GM18909 (cell line): ENCODE measurements around the gene SUCLA2.
"Not testable (repeated sequence)": the region's sequence is repeated elsewhere in the genome, so short reads cannot be mapped to it uniquely, and the experiment has no call there.

ENCODE experiments used
- ATAC-seq: cut with Tn5 transposase; IDR thresholded peaks from one replicate; pipeline ENCODE4 v1.9.1; 2021; ENCODE audit warnings: mild to moderate bottlenecking; ENCODE audit not compliant: unreplicated experiment, poor library complexity

The SUCLA2 gene

DNA sequence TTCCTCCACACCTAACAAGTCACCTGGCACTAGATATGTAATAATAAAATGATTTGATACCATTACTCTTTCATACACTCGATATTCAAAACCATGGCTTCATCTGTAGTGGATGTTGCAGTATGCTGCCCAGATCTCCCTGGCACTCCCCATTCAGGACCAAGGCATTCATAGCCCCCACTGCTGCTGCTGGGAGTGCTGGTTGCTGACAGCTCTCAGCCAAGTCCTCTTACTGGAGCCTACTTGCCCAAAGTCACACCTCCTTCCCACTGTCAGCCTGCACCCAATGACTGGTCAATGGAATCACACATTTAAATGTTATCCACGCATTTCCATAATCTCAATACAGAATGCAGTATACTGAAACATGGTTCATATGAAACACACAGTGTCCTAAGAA lies 3.7 kb downstream of the SUCLA2 start:
- no peak for ATAC-seq

DNA sequence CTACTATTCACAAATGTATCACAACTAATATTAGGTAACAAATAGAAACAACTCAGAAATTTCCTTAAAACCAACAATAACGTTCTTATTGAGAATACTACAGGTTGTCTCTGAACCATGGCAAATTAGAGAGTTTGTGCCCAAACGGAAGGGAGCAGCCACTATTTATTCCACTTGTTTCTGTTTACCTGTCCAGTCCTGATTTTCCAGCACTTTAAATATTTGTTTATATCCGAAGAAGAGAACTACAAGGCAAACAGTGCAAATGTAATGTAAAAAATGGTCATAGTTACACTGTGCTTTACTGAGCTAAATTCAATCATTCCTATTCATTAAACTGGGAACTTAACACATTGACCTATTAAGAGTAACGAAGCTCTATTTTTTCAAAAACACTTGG lies 9.2 kb downstream of the SUCLA2 start:
- ATAC-seq = no peak

GRCh38 chr13:47990920-47991466 lies 10.1 kb downstream of the SUCLA2 start:
- no peak for ATAC-seq

DNA sequence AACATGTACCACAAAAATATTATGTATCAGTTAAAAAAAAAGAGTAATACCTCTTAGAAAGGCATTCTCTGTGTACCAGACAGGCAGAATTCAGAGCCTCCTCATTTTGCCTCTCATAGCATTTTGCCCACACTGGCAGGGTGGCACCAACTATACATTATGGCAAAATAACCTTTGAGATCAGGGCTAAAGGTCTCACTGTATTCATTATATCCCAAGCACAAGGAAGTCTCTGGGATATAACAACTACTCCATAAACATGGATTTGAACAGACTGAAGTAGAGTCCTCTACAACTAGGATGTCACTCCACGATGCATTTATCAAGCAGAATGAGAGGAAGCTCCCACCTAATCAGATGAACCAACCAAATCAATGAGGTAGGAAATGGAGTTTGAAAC lies 10.6 kb downstream of the SUCLA2 start:
- no peak for ATAC-seq

DNA sequence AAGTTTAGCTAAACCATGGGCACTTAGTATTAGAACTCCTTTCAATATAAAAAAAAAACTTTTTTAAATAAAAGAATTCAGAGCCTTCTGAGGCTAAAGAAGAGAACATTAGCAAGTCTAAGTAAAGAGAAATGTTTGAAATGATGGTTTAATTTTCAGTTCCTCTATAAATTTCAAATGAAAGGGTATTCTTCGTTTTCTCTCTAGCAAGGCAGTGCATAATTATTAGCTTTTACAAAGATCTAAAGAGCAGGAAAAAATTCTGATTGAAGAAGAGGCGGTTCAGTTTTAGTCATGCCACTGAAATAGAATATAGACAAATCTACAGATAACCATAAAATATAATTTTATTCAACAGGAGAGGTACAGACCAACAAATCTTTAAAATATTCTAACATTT lies 18.0 kb downstream of the SUCLA2 start:
- no peak for ATAC-seq

DNA sequence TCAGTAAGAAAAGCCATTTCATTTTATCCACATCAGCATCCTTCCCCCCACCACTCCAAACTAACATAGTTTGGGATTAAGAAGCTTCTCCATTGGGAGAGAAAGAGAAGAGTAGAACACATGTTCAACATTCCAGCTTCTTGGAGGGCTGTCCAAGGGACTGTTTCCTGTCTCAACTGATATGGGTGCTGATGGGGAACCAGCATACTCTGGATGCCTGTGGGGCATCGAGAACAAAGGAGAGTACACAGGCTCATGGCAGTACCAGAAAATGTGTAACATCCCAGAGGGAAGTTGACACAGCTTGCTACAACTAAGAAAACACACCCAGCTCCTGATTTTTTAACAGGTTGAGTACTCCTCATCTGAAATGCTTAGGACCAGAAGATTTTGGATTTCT lies 24.7 kb downstream of the SUCLA2 start:
- no peak for ATAC-seq

DNA sequence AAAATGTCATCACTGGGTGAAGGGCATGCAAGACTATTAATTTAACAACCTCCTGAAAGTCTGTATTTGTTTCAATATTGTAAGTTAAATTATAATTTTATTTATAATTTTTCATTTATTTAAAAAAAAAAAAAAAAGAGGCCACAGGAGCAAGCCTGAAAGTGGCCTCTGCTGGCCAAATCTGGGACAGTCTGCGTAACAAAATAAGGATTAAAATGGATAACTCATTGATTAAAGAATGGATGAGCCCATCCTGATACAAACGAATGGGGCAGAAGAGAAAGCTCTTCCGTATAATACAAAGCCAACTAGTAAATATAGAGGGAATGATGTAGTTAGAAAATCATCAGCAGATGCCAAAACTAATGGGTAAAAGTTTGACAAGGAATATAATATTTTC lies 36.2 kb downstream of the SUCLA2 start:
- ATAC-seq = no peak

DNA sequence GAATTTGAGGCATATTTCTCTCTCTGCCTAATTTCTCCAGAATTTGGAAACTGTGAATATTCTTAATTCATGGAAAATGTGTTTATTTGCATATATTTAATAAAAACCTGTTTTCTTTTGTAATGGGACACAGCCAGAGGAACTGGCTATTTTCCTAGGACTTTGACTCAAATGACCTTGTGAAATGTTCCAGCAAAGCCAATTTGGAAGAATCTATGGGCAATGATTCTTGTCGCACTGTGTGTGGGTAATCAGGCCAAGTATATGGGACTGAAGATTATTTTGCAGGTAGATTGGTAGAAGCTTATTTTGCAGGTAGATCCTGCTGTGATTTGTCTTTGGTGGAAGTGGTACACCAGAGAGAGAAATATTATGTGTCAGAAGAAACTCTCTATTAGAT lies 38.8 kb downstream of the SUCLA2 start:
- no peak for ATAC-seq

- no peak for ATAC-seq
These were observed 41.4 kb downstream of the SUCLA2 start for GRCh38 chr13:47959468-47960247.

DNA sequence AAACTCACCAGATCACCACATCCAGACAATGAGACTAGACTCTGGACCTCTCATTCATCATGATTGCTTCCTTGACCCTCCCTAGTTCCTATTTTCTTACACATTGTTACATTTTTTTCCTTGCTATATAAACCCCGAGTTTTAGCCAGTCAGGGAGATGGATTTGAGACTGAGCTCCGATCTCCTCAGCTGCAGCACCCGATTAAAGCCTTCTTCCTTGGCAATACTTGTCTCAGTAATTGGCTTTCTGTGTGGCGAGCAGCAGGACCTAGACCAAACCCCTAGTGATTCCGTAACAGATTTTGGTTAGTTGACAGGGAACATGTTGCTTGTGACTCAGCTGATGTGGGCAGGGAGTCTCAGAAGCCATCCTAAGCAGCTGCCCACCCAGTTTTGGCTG lies 44.0 kb downstream of the SUCLA2 start:
- no peak for ATAC-seq

DNA sequence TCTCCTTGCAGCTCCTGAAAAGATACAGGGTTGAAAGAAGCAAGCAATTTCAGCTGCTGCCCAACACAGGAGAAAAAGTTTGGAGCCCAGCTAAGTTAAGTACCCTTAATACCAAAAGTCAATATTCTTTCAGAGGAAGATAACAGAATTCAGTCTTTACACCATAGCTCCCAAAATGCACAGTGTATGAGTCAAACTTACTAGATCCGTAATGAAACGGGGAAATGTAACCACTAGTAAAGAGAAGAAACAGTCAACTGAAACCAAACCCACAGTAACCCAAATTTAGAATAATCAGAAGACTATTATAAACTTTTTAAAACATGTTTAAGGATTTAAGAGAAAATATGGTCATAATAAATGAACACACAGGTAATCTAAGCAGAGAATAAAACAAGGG lies 45.2 kb downstream of the SUCLA2 start:
- no peak for ATAC-seq

- ATAC-seq = no peak
These were observed 51.3 kb downstream of the SUCLA2 start for GRCh38 chr13:47949799-47950198.

GRCh38 chr13:47945738-47946137 lies 55.3 kb downstream of the SUCLA2 start:
- ATAC-seq = no peak

GRCh38 chr13:47945146-47945545 lies 55.9 kb downstream of the SUCLA2 start:
- not testable (repeated sequence) for ATAC-seq

DNA sequence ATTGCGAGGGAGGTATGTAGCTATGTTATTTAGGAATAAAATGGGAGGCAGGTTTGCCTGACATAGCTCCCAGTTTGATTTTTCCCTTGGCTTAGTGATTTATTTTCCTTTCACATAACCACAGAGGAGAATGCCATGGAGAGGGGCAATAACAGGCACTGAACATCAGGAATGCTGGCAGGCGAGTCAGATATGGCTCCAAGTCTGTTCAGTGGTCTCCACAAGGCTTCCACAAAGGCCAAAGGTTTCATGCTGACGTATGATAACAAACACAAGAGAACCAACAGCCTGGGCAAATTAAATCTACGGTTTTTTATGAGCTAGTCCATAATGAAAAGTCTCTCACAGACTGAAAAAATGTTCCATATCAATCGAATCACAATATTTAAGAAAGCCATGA lies 66.7 kb downstream of the SUCLA2 start:
- no peak for ATAC-seq

DNA sequence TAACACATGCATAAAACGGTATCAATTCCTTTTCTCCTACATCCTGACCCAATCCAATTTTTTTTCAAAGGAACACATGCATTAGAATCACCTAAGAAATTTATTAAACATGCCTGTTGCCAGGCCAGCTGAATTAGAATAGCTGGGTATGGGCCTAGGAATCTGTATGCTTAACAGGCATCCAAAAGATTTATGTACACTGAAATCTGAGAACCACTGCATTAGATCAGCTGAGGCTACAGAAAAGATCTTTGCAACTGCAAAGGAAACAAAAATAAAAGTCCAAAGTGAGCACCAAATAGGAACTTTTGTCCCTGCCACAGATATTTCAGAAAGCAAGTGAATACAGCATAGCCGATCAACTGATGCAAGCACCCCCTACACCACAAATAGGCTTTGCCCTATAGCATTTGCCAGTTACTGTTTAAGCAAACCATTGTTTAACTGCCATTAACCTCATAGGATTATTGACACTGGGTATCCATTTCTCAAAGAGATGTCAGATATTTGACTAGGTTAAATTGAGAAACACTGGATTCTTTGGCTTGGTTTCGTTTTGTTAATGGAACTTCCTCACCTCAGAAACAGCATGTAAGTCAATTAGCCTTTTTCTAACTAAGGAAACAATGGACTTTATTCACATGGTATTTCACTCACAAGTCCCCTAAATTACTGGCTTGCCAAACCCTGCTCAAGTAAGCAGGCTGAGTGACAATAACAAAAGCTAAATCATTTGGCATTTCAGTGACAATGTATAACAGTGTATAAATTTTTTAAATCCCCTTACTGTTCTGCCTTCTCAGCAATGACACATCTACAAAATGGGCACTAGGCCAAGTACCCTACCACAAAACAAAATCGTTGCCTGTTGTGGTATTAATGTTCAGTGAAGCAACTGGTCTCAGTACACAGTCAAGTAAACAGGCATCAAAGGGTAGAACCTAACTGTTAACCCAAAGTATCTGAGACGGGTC lies 67.8 kb downstream of the SUCLA2 start:
- ATAC-seq = no peak

DNA sequence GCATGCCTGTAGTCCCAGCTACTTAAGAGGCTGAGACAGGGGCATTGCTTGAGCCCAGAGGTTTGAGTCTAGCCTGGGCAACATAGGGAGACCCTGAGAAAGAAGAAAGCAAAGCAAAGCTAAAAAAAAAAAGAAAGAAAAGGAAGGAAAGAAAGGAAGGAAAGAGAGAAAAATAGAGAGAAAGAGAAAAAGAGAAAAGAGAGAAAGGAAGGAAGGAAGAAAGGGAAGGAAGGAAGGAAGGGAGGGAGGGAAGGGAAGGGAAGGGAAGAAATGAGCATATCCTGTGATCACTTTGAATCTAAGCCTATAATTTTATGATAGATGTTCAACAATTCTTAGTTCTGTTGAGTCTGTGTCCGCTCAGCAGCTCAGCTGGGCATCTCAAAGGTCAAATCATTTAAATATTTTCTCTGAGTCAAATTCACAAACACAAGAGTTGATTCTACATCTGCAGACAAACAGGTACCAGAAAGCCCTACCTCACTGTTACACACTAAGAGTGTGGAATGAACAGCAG lies 70.4 kb downstream of the SUCLA2 start:
- ATAC-seq = no peak

- ATAC-seq = no peak
These were observed 71.9 kb downstream of the SUCLA2 start for GRCh38 chr13:47929156-47929555.

DNA sequence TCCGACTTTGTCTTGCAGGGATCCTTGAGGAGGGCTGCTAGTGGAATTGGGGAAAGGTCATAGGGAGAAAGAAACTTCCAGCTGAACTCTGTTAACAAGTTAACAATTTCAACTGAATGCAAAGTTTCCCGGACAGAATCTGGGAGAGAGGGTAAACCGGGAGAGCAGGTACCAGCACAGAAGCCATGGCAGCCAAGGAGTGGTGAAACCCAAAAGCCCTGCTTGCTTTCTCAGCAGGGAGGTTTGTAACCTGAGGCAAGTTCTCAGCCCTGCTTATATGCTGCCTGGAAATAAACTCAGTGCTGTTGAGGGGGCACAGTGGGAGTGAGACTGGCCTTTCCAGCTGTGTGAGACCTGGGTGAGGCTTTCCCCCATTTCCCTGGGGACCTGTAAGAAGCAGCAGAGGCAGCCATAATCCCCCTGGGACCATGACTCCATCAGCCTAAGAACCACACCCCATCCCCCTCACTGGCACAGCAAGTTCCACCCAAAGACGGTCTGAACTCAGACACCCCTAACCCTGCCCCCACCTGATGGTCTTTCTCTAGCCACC lies 84.0 kb downstream of the SUCLA2 start:
- no peak for ATAC-seq

- no peak for ATAC-seq
These were observed 92.7 kb downstream of the SUCLA2 start for GRCh38 chr13:47908197-47908902.
